CD4-positive, alpha-beta T cell treated with Interleukin-1 beta for 1 hour (primary cell): ENCODE results near the gene PARD6G.
"Not testable (repeated sequence)": the region's sequence is repeated elsewhere in the genome, so short reads cannot be mapped to it uniquely, and the experiment has no call there.

Experiments used
- DNase-seq, 2 donors: peaks; one replicate each; pipeline ENCODE4 v3.0.0-alpha.2; 2020 to 2022

PARD6G gene

GRCh38 chr18:80239830-80240229 lies 7.5 kb downstream of the PARD6G start:
- DNase-seq: no peak

- no peak for DNase-seq
Observed at GRCh38 chr18:80238651-80239260, 8.6 kb downstream of the PARD6G start.

- DNase-seq: not testable (repeated sequence)
Observed at GRCh38 chr18:80237519-80237918, 9.8 kb downstream of the PARD6G start.

- DNase-seq: no peak
Observed at GRCh38 chr18:80234398-80234797, 12.9 kb downstream of the PARD6G start.

- no peak for DNase-seq
Observed at GRCh38 chr18:80233899-80234298, 13.4 kb downstream of the PARD6G start.

- no peak for DNase-seq
Observed at GRCh38 chr18:80233201-80233835, 14.0 kb downstream of the PARD6G start.

- no peak for DNase-seq
Observed at GRCh38 chr18:80232710-80233109, 14.6 kb downstream of the PARD6G start.

- DNase-seq: no peak
Observed at GRCh38 chr18:80232030-80232429, 15.3 kb downstream of the PARD6G start.

- DNase-seq: no peak
Observed at GRCh38 chr18:80231616-80232015, 15.7 kb downstream of the PARD6G start.

- DNase-seq: no peak
Observed at GRCh38 chr18:80231151-80231550, 16.2 kb downstream of the PARD6G start.

- no peak for DNase-seq
Observed at GRCh38 chr18:80229766-80230745, 17.3 kb downstream of the PARD6G start.

GRCh38 chr18:80229363-80229762 lies 18.0 kb downstream of the PARD6G start:
- DNase-seq: no peak

GRCh38 chr18:80228051-80228848 lies 19.1 kb downstream of the PARD6G start:
- DNase-seq: no peak

- no peak for DNase-seq
Observed at GRCh38 chr18:80227472-80227871, 19.8 kb downstream of the PARD6G start.

- no peak for DNase-seq
Observed at GRCh38 chr18:80225685-80226084, 21.6 kb downstream of the PARD6G start.

GRCh38 chr18:80223581-80224148 lies 23.6 kb downstream of the PARD6G start:
- DNase-seq: no peak

- DNase-seq: not testable (repeated sequence)
Observed at GRCh38 chr18:80219488-80219887, 27.8 kb downstream of the PARD6G start.

- no peak for DNase-seq
Observed at GRCh38 chr18:80218341-80219227, 28.7 kb downstream of the PARD6G start.

- DNase-seq: no peak
Observed at GRCh38 chr18:80213182-80213581, 34.1 kb downstream of the PARD6G start.

- DNase-seq: no peak
Observed at GRCh38 chr18:80210312-80211083, 36.8 kb downstream of the PARD6G start.

GRCh38 chr18:80208620-80209019 lies 38.7 kb downstream of the PARD6G start:
- DNase-seq: no peak
